Uterus (tissue), 4 donors: ENCODE data around the gene COL25A1. TPM values are rescaled to one million over a fixed set of nuclear protein-coding genes. Genes with fewer than 3 reads are reported as not detected.
A peak's percentile ranks its signal among the peaks of the same experiment; 100 is the strongest.

Experiments
- DNase-seq, 2 donors: peaks; one replicate each; pipeline ENCODE4 v3.0.0-alpha.2; 2019 to 2020
- H3K27ac ChIP-seq, 2 donors: fragments of 200-600 bp; sonication (generic); 1 replicate in 1 of 2; 2 replicates in 1 of 2; pipeline ENCODE4 v1.5.1; 2016 to 2018
- H3K27me3 ChIP-seq, 2 donors: fragments of 200-600 bp; sonication (generic); one replicate each; pipeline ENCODE4 v1.5.1; 2018 to 2019; ENCODE audit warnings: control low read depth in 1 of 2
- H3K36me3 ChIP-seq, 2 donors: fragments of 200-600 bp; sonication (generic); one replicate each; pipeline ENCODE4 v1.5.1; 2019; ENCODE audit warnings: control low read depth in 1 of 2
- H3K4me1 ChIP-seq, 2 donors: fragments of 200-600 bp; sonication (generic); one replicate each; pipeline ENCODE4 v1.5.1; 2018 to 2019; ENCODE audit warnings: control low read depth in 1 of 2
- H3K4me3 ChIP-seq, 2 donors: fragments of 200-600 bp; sonication (generic); 1 replicate in 1 of 2; 2 replicates in 1 of 2; pipeline ENCODE4 v1.5.1; 2018 to 2019; ENCODE audit warnings: mild to moderate bottlenecking in 1 of 2
- H3K9me3 ChIP-seq, 2 donors: fragments of 200-600 bp; sonication (generic); one replicate each; pipeline ENCODE4 v1.5.1; 2019; ENCODE audit warnings: control low read depth in 1 of 2
- CTCF ChIP-seq, 4 experiments: fragments of 200-600 bp in 2 of 4; fragments of 450-650 bp in 2 of 4; sonication (generic) in 2 of 4; IDR thresholded peaks; one replicate each; pipeline ENCODE4 v1.5.1; 2016 to 2019; ENCODE audit warnings: antibody characterized with exemption in 4 of 4, mild to moderate bottlenecking in 2 of 4, moderate library complexity in 1 of 4
- POLR2A ChIP-seq, 2 donors: fragments of 450-650 bp; IDR thresholded peaks; one replicate each; pipeline ENCODE4 v1.6.1; 2016; ENCODE audit warnings: antibody characterized with exemption in 2 of 2, mild to moderate bottlenecking in 1 of 2, moderate library complexity in 1 of 2
- intact Hi-C: fragments of 100-400 bp; cut with DNase I; formaldehyde crosslinking; loops from one replicate; pipeline ENCODE4 v1.15.1; 2023; ENCODE audit warnings: low total_unique reads
- total RNA-seq, 4 donors: library from RNA; depleted of rRNA in 3 of 4; stranded (reverse); fragments of >200 nt in 3 of 4; gene quantifications; one replicate each; pipeline versions ENCODE4 v1.1.0 to v1.2.4, GENCODE V29; 2014 to 2023
- donor health status: DM: yes; HTN: yes; CAD: no.

COL25A1 gene
- total RNA-seq, 4 donors from 2014 or later = 0.26 to 41.1 (median 1.8) TPM; not detected in 1

- intact Hi-C loops = no loop called here
These were observed 73.4 kb downstream of the COL25A1 start for GRCh38 chr4:109229028-109229427.

GRCh38 chr4:109218288-109218687 lies 84.2 kb downstream of the COL25A1 start:
- Histone ChIP-seq H3K4me1 (no peaks in the 10 kb centered on the region), H3K4me3 (no peak overlapping the region), H3K27ac (no peak overlapping the region), H3K9me3 (no peaks in the 10 kb centered on the region), H3K27me3 (no peaks in the 10 kb centered on the region), H3K36me3 (no peaks in the 10 kb centered on the region)
- DNase-seq = no peak
- intact Hi-C loops = no loop called here
- no peak for TF ChIP-seq CTCF (IDR thresholded peaks at IDR 0.05)
- no peak for TF ChIP-seq POLR2A (IDR thresholded peaks at IDR 0.05)

More at GRCh38 chr4:109229028-109229427, 73.4 kb downstream of the COL25A1 start:
- TF ChIP-seq CTCF (IDR thresholded peaks at IDR 0.05) (no peak), POLR2A (IDR thresholded peaks at IDR 0.05) (no peak)
- Histone ChIP-seq H3K36me3 (no peaks in the 10 kb centered on the region), H3K4me3 (no peak overlapping the region), H3K4me1 (no peaks in the 10 kb centered on the region), H3K9me3 (no peaks in the 10 kb centered on the region), H3K27ac (no peak overlapping the region), H3K27me3 (no peaks in the 10 kb centered on the region)
- no peak for DNase-seq

GRCh38 chr4:109216085-109216696 lies 86.3 kb downstream of the COL25A1 start:
- intact Hi-C loops = no loop called here
- no peak overlapping the region for H3K27ac ChIP-seq
- H3K9me3 ChIP-seq = no peaks in the 10 kb centered on the region
- H3K36me3 ChIP-seq = no peaks in the 10 kb centered on the region
- H3K4me1 ChIP-seq = no peaks in the 10 kb centered on the region
- no peaks in the 10 kb centered on the region for H3K27me3 ChIP-seq
- TF ChIP-seq CTCF (IDR thresholded peaks at IDR 0.05) = no peak
- no peak for TF ChIP-seq POLR2A (IDR thresholded peaks at IDR 0.05)
- H3K4me3 ChIP-seq = no peak overlapping the region
- DNase-seq = no peak

- Histone ChIP-seq H3K36me3 (no peaks in the 10 kb centered on the region), H3K27me3 (no peaks in the 10 kb centered on the region), H3K27ac (peak overlapping the region in 1 of 2 donors; percentile 4), H3K4me1 (no peaks in the 10 kb centered on the region), H3K9me3 (no peaks in the 10 kb centered on the region), H3K4me3 (no peak overlapping the region)
- intact Hi-C loops = no loop called here
- no peak for DNase-seq
- TF ChIP-seq POLR2A (IDR thresholded peaks at IDR 0.05) = no peak
These were observed 87.0 kb downstream of the COL25A1 start for GRCh38 chr4:109215506-109215905.

- H3K9me3 ChIP-seq = no peaks in the 10 kb centered on the region
- no peaks in the 10 kb centered on the region for H3K36me3 ChIP-seq
- peak overlapping the region in 1 of 2 donors; percentile 4 for H3K27ac ChIP-seq
- TF ChIP-seq POLR2A (IDR thresholded peaks at IDR 0.05) = no peak
- no peak for TF ChIP-seq CTCF (IDR thresholded peaks at IDR 0.05)
- H3K4me1 ChIP-seq = no peaks in the 10 kb centered on the region
- intact Hi-C loops = no loop called here
- H3K4me3 ChIP-seq = no peak overlapping the region
- DNase-seq = no peak
- no peaks in the 10 kb centered on the region for H3K27me3 ChIP-seq
These were observed 87.7 kb downstream of the COL25A1 start for GRCh38 chr4:109214622-109215301.
